Posterior cingulate gyrus (tissue), 11 donors: ENCODE measurements around the gene LTBR.

Source experiments
- DNase-seq, 10 donors: peaks; one replicate each; pipeline versions ENCODE4 v3.0.0 to v3.0.0-alpha.2; 2020 to 2021; ENCODE audit warnings: mixed read lengths in 3 of 10
- intact Hi-C: fragments of 100-400 bp; cut with DNase I; formaldehyde crosslinking; loops from one replicate; pipeline ENCODE4 v1.15.1; 2023

Gene LTBR

GRCh38 chr12:6378709-6379472 lies 5.1 kb upstream of the LTBR start:
- intact Hi-C loops: no loop called here
- DNase-seq: peak in 1 of 10 donors; percentile 62

GRCh38 chr12:6380141-6381121 lies 3.5 kb upstream of the LTBR start:
- intact Hi-C loops: no loop called here
- peak in 1 of 10 donors; percentile 49 for DNase-seq

GRCh38 chr12:6382371-6382770 lies 1.6 kb upstream of the LTBR start:
- intact Hi-C loops: no loop called here
- peak in 1 of 10 donors; percentile 8 for DNase-seq

GRCh38 chr12:6382982-6383381 lies 980 bp upstream of the LTBR start:
- DNase-seq: peak in 1 of 10 donors; percentile 43
- intact Hi-C loops: no loop called here

- peak in 2 of 10 donors; percentile 54 to 73 for DNase-seq
- intact Hi-C loops: no loop called here
These were observed 806 bp downstream of the LTBR start for GRCh38 chr12:6384499-6385436.

- intact Hi-C loops: no loop called here
- DNase-seq: peak in 1 of 10 donors; percentile 66
These were observed 2.1 kb downstream of the LTBR start for GRCh38 chr12:6386038-6386437.

GRCh38 chr12:6386491-6386890 lies 2.5 kb downstream of the LTBR start:
- no peak for DNase-seq
- intact Hi-C loops: no loop called here

- DNase-seq: no peak
- intact Hi-C loops: no loop called here
These were observed 3.6 kb downstream of the LTBR start for GRCh38 chr12:6387541-6387940.

- peak in 1 of 10 donors; percentile 58 for DNase-seq
These were observed 6.3 kb downstream of the LTBR start for GRCh38 chr12:6390084-6390799.

GRCh38 chr12:6391013-6391412 lies 7.1 kb downstream of the LTBR start:
- peak in 1 of 10 donors; percentile 63 for DNase-seq
- intact Hi-C loops: no loop called here

More at GRCh38 chr12:6390084-6390799, 6.3 kb downstream of the LTBR start:
- intact Hi-C loops: no loop called here

- DNase-seq: no peak
- intact Hi-C loops: no loop called here
These were observed 8.5 kb downstream of the LTBR start for GRCh38 chr12:6392504-6392903.

- DNase-seq: no peak
- intact Hi-C loops: no loop called here
These were observed 9.1 kb downstream of the LTBR start for GRCh38 chr12:6393109-6393508.

GRCh38 chr12:6394398-6394797 lies 10.4 kb downstream of the LTBR start:
- DNase-seq: no peak
- intact Hi-C loops: no loop called here

GRCh38 chr12:6396031-6396430 lies 12.1 kb downstream of the LTBR start:
- intact Hi-C loops: no loop called here
- DNase-seq: peak in 1 of 10 donors; percentile 2

- no peak for DNase-seq
- intact Hi-C loops: no loop called here
These were observed 16.1 kb downstream of the LTBR start for GRCh38 chr12:6399884-6400644.

- intact Hi-C loops: no loop called here
- DNase-seq: peak in 1 of 10 donors; percentile 4
These were observed 20.4 kb downstream of the LTBR start for GRCh38 chr12:6404390-6404789.

GRCh38 chr12:6405963-6406362 lies 22.0 kb downstream of the LTBR start:
- intact Hi-C loops: no loop called here
- DNase-seq: no peak

- intact Hi-C loops: no loop called here
- peak in 1 of 10 donors; percentile 22 for DNase-seq
These were observed 23.4 kb downstream of the LTBR start for GRCh38 chr12:6407236-6407954.
